Astrocyte of the spinal cord (primary cell): Measurements from ENCODE around the gene SMIM31.

Source experiments
- DNase-seq: peaks from one replicate; pipeline ENCODE4 v3.0.0; 2011; ENCODE audit warnings: low read depth, low spot score
- H3K4me3 ChIP-seq: 2 replicates; pipeline ENCODE4 v1.5.1; 2011; ENCODE audit warnings: low read depth, mild to moderate bottlenecking, low read length, moderate library complexity
- in situ Hi-C: cut with HindIII; loops from 2 replicates; pipeline ENCODE4 v1.10.0; 2017; ENCODE audit warnings: low sequenced_read_pairs
- TF ChIP-seq, protein P1 (sequence below): IDR thresholded peaks from 2 replicates; pipeline ENCODE4 v1.5.1; 2012; ENCODE audit warnings: low read depth, mild to moderate bottlenecking, low read length, inconsistent platforms

The SMIM31 gene

DNA sequence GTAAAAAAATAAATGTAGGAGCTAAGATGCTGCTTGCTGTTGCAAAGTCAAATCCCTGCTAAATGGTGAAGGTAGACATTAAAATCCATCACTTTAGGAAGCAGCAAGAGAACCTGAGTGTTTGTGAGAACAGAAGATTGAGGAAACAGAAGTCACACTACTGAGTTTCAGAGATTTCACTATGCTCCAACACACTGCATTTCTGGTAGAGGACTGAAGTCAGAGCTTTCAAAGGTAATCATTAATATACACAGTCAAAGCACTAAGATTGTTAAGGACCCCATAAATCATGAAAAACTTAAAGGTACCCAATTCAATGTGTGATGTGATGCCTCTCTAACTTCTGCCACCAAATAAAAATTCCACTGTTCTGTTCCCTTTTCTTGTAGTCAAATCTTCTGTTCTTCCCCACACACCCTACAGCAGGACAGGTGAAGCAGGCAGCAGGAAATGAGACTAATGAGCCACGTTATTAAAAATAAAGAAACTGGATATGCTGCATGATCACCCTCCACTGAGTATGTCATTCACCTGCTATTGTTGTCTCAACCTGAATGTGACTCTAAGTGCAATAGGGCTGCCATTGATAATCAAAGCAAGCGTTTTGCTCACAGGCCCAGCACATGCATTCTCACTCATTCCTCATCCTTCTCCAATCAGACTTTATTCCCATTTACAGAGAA, 94.2 kb downstream of the SMIM31 start:
- TF ChIP-seq, protein P1, sequence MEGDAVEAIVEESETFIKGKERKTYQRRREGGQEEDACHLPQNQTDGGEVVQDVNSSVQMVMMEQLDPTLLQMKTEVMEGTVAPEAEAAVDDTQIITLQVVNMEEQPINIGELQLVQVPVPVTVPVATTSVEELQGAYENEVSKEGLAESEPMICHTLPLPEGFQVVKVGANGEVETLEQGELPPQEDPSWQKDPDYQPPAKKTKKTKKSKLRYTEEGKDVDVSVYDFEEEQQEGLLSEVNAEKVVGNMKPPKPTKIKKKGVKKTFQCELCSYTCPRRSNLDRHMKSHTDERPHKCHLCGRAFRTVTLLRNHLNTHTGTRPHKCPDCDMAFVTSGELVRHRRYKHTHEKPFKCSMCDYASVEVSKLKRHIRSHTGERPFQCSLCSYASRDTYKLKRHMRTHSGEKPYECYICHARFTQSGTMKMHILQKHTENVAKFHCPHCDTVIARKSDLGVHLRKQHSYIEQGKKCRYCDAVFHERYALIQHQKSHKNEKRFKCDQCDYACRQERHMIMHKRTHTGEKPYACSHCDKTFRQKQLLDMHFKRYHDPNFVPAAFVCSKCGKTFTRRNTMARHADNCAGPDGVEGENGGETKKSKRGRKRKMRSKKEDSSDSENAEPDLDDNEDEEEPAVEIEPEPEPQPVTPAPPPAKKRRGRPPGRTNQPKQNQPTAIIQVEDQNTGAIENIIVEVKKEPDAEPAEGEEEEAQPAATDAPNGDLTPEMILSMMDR = no peak
- DNase-seq = no peak
- no peak overlapping the region for H3K4me3 ChIP-seq
- in situ Hi-C loops = no loop called here
